Measurements from ENCODE around the gene HSPA2. TPM values are rescaled to one million over a fixed set of nuclear protein-coding genes. Genes with fewer than 3 reads are reported as not detected.
A peak's percentile ranks its signal among the peaks of the same experiment; 100 is the strongest.
"Not testable (repeated sequence)": the region's sequence is repeated elsewhere in the genome, so short reads cannot be mapped to it uniquely, and the experiment has no call there.

The HSPA2 gene
- total and polyA plus RNA-seq, 2 experiments from 2014 or later: 0.93 to 2.4 TPM

- H3K27me3 ChIP-seq: no peaks in the 10 kb centered on the region
- H3K4me1 ChIP-seq (ENCODE audit: low read depth): peaks cover 8% of the 10 kb centered on the region
- H3K36me3 ChIP-seq: no peaks in the 10 kb centered on the region
- TF ChIP-seq, protein P1, sequence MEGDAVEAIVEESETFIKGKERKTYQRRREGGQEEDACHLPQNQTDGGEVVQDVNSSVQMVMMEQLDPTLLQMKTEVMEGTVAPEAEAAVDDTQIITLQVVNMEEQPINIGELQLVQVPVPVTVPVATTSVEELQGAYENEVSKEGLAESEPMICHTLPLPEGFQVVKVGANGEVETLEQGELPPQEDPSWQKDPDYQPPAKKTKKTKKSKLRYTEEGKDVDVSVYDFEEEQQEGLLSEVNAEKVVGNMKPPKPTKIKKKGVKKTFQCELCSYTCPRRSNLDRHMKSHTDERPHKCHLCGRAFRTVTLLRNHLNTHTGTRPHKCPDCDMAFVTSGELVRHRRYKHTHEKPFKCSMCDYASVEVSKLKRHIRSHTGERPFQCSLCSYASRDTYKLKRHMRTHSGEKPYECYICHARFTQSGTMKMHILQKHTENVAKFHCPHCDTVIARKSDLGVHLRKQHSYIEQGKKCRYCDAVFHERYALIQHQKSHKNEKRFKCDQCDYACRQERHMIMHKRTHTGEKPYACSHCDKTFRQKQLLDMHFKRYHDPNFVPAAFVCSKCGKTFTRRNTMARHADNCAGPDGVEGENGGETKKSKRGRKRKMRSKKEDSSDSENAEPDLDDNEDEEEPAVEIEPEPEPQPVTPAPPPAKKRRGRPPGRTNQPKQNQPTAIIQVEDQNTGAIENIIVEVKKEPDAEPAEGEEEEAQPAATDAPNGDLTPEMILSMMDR (IDR thresholded peaks at IDR 0.05; ENCODE audit: low read depth, low read length): no peak
- no peak overlapping the region for H3K4me3 ChIP-seq
- DNase-seq (ENCODE audit: low read depth in 1 of 2, low spot score in 1 of 2): peak in 1 of 2 donors; percentile 90
- H3K9me3 ChIP-seq (ENCODE audit: low read depth): no peaks in the 10 kb centered on the region
- H3K27ac ChIP-seq: no peak overlapping the region
Measured at GRCh38 chr14:64569138-64569631, 28.6 kb downstream of the HSPA2 start.

- not testable (repeated sequence) for H3K9me3 ChIP-seq (ENCODE audit: low read depth); H3K27ac ChIP-seq; H3K27me3 ChIP-seq; H3K4me3 ChIP-seq; DNase-seq (ENCODE audit: low read depth in 1 of 2, low spot score in 1 of 2); H3K36me3 ChIP-seq
- peaks cover 11% of the 10 kb centered on the region for H3K4me1 ChIP-seq (ENCODE audit: low read depth)
Measured at GRCh38 chr14:64569646-64570045, 29.1 kb downstream of the HSPA2 start.

- H3K9me3 ChIP-seq (ENCODE audit: low read depth): no peaks in the 10 kb centered on the region
- H3K27me3 ChIP-seq: no peaks in the 10 kb centered on the region
- H3K27ac ChIP-seq: peak overlapping the region; percentile 12
- no peaks in the 10 kb centered on the region for H3K36me3 ChIP-seq
- H3K4me1 ChIP-seq (ENCODE audit: low read depth): peaks cover 3% of the 10 kb centered on the region
- DNase-seq (ENCODE audit: low read depth in 1 of 2, low spot score in 1 of 2): no peak
- TF ChIP-seq, protein P1 (IDR thresholded peaks at IDR 0.05; ENCODE audit: low read depth, low read length): no peak
- H3K4me3 ChIP-seq: no peak overlapping the region
Measured at GRCh38 chr14:64572386-64573104, 32.0 kb downstream of the HSPA2 start.

DNA sequence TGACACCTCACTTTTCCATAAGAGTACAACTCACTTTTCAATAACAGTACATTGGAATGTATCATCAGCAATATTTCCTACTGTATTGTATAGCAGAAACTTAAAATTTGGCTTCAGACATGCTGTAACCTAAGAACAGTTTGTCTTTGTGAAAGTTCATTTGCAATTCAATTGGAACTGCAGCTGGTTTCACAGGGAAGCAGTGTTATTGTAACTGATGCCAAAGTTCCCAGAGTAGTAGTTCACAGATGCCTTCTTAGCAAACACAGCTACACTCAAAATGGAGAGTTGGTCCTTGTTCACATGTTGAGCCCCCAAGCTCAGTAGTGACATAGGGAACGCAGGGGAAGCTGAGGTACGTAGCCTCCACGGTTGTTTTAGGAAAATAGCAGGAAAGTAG, 32.6 kb downstream of the HSPA2 start:
- no peak overlapping the region for H3K4me3 ChIP-seq
- no peak for DNase-seq (ENCODE audit: low read depth in 1 of 2, low spot score in 1 of 2)
- peak overlapping the region; percentile 12 for H3K27ac ChIP-seq
- no peaks in the 10 kb centered on the region for H3K36me3 ChIP-seq
- peaks cover 3% of the 10 kb centered on the region for H3K4me1 ChIP-seq (ENCODE audit: low read depth)
- no peaks in the 10 kb centered on the region for H3K27me3 ChIP-seq
- TF ChIP-seq, protein P1 (IDR thresholded peaks at IDR 0.05; ENCODE audit: low read depth, low read length): no peak
- no peaks in the 10 kb centered on the region for H3K9me3 ChIP-seq (ENCODE audit: low read depth)

DNA sequence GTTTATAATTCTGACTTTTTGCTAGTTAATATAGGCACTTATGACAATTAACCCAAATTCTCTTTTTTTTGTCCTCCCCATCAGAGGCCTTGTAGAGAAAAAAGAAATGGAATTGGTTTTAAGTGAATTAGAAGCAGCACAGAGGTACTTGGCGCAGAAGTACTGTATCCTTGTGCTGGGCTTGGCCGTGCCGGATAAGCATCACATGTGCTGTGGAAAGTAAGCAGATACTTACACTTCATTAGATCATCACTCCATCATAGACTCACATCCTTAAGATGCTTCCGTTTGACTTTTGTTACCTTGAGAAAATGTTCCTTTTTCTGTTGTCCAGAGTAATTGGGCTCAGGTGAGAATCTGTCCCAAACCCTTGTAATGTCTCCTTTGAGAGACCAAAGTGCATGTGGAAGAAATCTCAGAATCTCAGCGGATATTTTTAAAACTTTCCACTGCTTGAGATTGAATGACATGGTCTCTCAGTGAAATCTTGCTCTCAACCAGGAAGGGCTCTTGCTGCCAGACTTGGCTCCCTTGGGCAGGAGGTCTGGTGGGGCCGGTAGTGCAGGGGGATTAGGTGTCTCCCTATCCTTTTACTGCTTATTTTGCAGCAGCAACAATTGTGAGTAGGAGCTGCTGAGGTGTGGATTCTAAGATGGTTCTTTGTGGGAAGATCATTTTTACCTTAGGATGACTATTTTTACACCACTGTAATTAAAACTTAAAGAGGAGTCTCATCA, 34.0 kb downstream of the HSPA2 start:
- no peak for DNase-seq (ENCODE audit: low read depth in 1 of 2, low spot score in 1 of 2)
- peaks cover 3% of the 10 kb centered on the region for H3K4me1 ChIP-seq (ENCODE audit: low read depth)
- no peaks in the 10 kb centered on the region for H3K36me3 ChIP-seq
- no peak overlapping the region for H3K4me3 ChIP-seq
- TF ChIP-seq, protein P1 (IDR thresholded peaks at IDR 0.05; ENCODE audit: low read depth, low read length): no peak
- no peak overlapping the region for H3K27ac ChIP-seq
- no peaks in the 10 kb centered on the region for H3K27me3 ChIP-seq
- H3K9me3 ChIP-seq (ENCODE audit: low read depth): no peaks in the 10 kb centered on the region

DNA sequence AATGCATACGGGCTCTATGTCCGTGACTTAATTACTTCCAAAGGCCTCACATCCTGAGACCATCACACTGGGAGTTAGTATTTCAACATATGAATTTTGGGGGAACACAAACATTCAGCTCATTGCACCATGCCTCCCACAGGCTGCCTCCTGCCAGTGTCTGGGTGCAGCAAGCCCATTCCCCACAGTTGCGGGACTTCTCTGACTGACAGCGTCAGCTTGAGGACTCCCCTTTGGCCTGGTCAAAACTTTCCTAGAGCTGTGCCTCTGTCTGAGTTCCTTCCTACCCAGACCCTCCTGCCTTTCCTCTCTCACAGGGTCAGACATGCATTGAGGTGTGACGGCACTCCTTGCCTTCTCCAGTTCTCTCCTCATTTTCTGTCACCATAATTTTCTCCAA, 36.7 kb downstream of the HSPA2 start:
- H3K27me3 ChIP-seq: no peaks in the 10 kb centered on the region
- H3K27ac ChIP-seq: no peak overlapping the region
- DNase-seq (ENCODE audit: low read depth in 1 of 2, low spot score in 1 of 2): no peak
- H3K36me3 ChIP-seq: no peaks in the 10 kb centered on the region
- TF ChIP-seq, protein P1 (IDR thresholded peaks at IDR 0.05; ENCODE audit: low read depth, low read length): no peak
- peaks cover 21% of the 10 kb centered on the region for H3K4me1 ChIP-seq (ENCODE audit: low read depth)
- no peaks in the 10 kb centered on the region for H3K9me3 ChIP-seq (ENCODE audit: low read depth)
- no peak overlapping the region for H3K4me3 ChIP-seq
